Hippocampal formation (tissue), 2 donors: ENCODE results near the gene PABPN1.
"Not testable (repeated sequence)": the region's sequence is repeated elsewhere in the genome, so short reads cannot be mapped to it uniquely, and the experiment has no call there.

ENCODE experiments used
- DNase-seq, 2 donors: peaks; one replicate each; lab custom pipeline; 2025; lab: John Stamatoyannopoulos, UW

PABPN1 gene

DNA sequence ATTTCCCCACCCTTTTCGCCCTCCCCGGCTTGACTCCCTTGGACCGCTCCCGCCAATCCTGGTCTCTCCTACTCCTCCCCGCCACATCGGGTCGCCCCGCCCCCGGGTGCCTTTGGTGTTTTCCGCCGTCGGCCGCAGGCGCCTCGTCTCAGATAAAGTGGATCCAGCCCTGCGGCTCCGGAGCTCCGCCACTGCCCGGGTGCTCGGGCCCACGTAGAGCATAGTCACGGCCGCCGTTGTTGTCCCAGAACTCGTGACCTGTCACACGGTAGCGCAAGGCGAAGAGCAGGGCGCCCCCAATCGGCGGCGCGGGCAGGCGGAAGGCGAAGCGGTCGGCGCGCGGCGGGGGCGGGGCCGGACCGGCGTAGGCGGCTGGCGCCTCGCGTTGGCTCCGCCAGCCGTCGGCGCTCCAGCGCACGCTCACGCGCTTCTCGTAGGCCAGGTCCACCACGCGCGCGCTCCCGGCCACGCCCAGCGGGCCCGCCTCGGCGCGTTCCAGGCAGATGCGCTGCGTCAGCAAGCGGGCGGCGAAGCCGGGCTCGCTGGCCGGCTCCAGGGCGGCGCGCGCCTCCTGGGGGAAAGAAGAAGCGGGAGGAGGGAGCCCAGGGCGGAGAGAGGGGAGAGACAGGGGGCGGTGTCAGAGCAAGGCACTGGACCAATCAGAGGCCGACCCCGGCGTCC, 19.8 kb upstream of the PABPN1 start:
- peak; percentile 97 to 98 for DNase-seq

DNA sequence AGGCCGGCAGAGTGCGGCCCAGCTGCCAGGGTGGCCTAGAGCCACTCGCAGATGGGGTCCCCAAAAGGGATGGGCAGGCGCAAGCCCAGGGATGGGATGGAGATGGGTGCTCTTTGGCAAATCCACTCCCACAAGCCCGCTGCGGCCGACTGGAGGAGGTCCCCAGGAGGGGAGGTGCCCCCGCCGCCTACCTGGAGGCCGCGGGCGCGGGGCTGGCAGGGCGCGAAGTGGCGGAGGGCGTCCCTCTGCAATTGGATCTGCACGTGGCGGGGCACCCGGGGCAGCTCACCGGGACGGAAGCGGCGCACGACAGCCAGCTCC, 19.3 kb upstream of the PABPN1 start:
- no peak for DNase-seq

DNA sequence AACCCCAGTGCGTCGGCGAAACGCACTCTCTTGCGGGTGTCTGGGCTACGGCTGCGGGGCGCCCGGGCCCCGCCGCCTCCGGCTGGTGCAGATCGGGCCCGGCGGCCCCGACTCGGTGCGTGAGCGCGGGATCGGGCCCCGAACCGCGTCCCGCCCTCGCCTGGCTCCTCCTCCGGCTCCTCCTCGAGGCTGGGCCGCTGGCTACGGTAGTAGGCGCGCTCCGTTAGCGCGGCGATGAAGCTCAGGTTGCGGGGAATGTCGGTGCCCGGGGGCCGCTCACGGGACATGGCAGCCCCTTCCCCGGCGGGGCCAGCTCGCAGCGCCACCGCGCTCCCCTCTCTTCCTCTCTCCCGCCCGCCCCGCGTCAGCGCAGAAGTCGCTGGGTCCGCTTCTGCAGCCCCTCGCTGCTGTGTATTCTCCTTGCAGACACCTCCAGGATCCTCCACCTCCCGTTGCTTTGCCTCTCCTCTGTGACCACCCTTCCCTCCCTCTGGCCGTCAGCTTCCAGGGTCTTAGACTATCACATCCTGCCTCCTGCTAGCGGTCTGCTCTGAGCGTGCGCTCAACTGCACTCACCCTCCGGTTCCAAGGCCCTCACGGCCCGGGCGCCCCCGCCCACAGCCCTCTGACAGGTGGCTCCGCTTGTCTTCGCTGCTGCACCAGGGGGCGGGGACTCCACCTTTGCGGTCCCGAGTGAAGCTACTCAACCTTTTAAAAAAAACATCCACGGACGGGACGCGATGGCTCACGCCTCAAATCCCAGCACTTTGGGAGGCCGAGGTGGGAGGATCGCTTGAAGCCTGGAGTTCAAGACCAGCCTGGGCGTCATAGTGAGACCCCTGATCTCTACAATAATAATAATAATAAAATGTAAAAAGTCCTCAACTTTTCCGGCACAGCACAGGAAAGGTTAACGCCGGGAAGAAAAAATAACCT, 18.7 kb upstream of the PABPN1 start, which contains the start of gene PPP1R3E:
Gene PPP1R3E, minus strand, starts transcription at position 570 of the 936 bp plus-strand sequence. Its CDS starts 283 bp downstream, at position 287.
- DNase-seq, result peak; percentile 51 to 75

DNA sequence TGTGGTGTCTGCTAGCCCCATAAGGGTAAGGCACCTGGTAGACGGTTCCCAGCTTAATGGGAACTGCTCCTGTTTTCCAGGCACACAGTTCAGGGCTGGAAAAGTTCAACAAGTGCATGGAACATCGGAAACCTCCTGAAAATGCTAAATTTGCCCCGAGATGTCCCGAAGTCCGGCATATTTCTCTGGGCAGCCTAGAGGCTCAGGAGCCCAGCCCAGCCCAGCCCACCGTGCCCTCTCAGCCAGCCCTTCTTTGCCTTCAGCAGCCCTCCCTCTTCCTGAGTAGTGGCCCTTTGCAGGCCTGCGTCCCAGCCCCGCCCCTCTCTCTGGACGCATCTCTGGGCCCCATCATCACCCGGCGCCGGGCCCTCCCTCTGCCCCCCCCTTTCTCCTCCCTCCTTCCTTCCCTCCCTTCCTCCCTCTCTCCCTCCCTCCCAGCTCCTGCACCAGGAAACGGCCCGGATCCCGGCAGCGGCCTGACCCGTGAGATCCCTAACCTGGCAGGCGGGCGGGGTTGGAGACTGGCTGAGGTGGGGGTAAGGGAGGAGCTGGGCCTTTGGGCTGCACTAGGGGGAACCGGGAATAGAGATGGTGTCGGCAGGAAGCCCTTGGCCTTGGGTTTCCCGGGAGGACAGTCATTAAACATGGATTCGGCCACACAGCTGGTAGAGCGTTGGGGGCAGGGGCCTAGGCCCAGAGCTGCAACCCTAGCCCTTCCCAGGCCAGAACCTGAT, 14.7 kb upstream of the PABPN1 start, which contains the start of gene BCL2L2:
Gene BCL2L2, plus strand, starts transcription at position 422 of the 734 bp plus-strand sequence. CDS start 935 bp downstream, outside the sequence.
- peak; percentile 87 to 90 for DNase-seq

DNA sequence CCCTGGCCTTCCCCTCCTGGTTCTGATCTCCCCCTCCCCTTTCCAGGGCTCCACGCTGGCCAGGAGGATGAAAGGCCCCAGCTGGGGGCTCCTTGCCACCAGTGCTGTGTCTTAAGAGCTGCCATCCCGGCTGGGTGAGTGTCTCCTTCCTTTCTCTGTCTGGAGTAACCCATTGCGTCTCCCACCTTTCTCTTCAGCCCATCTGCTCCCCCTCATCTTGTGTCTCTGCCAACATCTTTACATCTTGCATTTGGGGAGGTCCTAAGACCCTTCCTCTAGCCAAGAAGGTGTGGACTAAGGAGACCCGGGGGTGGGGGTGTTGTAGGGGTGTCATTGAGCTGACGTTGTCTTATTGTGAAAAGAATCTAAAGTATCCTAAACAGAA, 14.1 kb upstream of the PABPN1 start:
- DNase-seq, result no peak

DNA sequence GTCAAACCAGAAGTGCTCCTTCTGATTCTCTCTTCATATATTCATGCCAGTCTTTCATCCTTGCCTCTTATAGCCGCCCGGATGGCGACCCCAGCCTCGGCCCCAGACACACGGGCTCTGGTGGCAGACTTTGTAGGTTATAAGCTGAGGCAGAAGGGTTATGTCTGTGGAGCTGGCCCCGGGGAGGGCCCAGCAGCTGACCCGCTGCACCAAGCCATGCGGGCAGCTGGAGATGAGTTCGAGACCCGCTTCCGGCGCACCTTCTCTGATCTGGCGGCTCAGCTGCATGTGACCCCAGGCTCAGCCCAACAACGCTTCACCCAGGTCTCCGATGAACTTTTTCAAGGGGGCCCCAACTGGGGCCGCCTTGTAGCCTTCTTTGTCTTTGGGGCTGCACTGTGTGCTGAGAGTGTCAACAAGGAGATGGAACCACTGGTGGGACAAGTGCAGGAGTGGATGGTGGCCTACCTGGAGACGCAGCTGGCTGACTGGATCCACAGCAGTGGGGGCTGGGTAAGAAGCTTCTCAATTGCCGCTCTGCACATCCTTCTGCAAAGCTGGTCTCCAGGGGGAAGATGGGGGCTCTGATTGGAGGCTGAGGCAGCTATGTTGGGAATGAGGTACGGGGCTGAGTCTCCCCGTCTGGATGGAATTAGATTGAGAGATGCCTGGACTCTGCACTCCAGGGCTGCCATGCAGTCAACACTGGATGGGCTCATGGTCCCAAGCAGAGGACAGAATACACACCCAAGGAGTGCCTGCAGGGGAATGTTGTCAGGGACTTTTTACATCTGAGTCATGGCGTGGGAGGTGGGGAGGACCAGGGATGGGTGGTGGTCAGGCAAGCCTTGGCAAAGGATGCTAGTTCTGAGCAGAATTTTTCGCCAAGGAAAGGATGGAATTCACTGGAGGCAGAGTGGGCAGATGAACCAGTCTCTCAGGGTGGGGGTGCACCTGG, 13.3 kb upstream of the PABPN1 start:
- no peak for DNase-seq

DNA sequence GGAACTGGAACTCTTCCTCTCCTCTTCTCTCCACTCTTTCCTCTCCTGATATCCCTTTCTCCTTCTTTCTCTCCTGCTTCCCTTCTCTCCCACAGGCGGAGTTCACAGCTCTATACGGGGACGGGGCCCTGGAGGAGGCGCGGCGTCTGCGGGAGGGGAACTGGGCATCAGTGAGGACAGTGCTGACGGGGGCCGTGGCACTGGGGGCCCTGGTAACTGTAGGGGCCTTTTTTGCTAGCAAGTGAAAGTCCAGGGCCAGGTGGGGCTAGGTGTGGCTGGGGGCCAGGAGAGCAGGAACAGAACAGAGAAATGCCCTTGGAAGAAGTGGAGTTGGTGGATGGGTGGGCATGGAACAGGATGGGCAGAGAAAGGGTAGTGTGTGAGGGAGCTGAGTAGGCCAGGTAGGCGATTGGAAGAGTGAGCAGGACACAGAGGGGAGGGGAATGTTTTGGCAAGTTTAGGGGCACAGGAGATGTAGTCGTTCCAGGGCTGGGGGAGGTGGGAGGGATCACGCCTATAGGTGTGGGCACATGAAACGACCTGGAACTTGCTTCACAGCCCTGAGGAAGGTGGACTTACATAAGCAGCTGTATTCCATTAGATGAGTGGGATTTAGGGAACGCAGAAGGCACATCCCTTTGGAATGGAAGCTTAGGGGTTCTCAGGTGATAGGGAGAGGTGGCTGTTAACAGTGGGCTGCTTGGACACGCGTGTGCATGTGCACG, 12.4 kb upstream of the PABPN1 start:
- DNase-seq, result no peak

DNA sequence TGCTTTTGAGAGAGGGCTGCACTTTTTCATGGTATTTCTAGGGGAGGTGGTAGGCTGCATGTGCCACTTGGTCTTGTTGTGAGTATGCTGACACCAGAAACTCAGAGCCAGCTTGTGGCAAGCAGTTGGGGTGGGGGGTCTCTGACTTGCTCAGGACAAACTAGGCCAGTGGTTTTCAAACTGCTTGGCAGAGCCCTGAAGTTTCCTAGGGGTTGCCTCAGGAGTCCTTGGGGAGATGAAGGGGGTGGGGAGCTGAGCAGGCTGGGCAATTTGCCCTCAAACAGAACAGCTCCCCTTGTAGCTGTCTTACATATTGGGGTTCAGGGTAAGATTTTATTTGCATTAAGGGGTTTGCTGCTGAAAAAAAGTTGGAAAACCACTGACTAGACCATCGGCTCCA, 10.7 kb upstream of the PABPN1 start:
- DNase-seq, result no peak

DNA sequence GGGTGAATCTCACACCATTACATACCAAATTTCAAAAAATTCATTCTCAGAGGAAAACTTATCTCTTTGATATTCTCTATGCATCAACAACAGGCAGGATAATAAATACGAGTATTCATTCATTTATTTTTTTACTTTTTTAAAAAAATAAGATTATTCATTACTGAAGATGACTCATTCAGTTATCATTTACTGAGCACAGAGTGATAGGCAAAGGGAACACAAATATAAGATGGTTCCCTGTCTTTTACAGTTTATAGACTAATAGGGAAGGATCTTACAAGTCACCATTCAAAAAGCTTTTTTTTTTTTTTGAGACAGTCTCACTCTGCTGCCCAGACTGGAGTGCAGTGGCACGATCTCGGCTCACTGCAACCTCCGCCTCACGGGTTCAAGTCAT, 5.0 kb upstream of the PABPN1 start:
- DNase-seq, result no peak

DNA sequence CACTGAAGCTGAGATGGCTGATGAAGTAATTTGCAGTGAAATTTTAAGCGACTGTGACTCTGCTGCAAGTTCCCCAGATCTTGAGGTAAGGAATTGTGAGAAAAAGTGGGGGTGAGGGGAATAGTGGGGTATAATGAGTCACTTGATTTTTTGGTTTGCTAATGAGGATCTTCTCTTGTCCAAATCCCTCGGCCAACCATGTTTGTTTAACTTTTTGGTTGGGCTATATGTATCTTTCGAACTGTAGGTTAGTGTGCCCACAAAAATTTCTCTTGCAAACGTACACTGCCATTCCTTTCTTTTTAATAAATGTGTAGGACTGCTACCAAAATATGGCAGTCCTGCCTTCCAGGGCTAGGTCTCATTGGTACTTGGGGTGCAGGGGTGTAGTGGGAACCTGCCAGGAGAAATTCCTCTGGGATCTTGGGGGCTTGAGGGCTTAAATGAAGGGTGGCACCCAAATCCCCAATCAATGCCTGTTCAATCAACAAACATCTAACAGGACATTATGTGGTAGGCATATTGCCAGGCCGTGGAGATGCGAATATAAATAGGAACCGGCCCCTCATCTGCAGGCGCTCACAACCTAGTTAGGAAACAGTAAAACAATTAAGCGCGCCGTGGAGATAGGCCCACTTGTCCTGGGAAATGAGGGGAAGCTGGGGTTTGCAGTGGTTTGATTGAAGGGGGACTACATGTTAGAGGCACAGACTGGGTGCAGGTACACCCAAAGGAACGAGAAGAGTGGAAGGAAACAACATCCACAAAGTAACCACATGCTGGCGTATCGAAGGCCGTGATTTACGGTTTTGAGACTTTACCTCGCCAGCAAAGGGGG, 1.3 kb upstream of the PABPN1 start:
- DNase-seq, result no peak

DNA sequence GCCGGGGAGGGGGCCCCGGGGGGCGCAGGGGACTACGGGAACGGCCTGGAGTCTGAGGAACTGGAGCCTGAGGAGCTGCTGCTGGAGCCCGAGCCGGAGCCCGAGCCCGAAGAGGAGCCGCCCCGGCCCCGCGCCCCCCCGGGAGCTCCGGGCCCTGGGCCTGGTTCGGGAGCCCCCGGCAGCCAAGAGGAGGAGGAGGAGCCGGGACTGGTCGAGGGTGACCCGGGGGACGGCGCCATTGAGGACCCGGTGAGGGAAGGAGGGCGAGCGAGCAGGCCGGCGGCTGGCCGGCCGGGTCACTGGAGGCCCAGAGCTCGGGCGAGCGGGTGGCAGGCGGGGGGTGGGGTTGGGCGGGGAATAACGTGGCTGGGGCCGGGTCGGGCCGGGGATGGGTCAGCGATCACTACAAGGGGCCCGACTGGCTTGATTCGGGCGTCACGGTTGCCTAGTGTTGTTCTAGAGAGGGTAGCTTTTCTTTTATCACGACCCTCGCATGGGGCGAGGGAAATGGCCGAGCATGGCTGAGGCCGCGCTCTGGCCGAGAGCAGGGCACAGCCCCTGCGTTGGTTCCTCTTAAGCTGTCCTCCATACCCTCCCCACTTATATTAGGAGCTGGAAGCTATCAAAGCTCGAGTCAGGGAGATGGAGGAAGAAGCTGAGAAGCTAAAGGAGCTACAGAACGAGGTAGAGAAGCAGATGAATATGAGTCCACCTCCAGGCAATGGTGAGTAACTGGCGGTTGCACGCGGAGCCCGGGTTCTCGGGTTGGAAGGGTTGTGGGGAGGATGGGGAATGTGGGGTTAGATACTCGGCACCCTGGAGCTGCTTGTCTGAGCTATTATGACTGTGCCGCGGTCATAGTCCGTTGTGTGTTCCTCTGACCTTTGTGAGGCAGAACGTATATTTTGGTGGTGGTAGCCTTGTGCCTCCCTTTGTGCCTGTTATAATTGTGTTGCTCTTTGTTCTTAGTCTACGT, 603 bp downstream of the PABPN1 start:
- DNase-seq, result no peak

DNA sequence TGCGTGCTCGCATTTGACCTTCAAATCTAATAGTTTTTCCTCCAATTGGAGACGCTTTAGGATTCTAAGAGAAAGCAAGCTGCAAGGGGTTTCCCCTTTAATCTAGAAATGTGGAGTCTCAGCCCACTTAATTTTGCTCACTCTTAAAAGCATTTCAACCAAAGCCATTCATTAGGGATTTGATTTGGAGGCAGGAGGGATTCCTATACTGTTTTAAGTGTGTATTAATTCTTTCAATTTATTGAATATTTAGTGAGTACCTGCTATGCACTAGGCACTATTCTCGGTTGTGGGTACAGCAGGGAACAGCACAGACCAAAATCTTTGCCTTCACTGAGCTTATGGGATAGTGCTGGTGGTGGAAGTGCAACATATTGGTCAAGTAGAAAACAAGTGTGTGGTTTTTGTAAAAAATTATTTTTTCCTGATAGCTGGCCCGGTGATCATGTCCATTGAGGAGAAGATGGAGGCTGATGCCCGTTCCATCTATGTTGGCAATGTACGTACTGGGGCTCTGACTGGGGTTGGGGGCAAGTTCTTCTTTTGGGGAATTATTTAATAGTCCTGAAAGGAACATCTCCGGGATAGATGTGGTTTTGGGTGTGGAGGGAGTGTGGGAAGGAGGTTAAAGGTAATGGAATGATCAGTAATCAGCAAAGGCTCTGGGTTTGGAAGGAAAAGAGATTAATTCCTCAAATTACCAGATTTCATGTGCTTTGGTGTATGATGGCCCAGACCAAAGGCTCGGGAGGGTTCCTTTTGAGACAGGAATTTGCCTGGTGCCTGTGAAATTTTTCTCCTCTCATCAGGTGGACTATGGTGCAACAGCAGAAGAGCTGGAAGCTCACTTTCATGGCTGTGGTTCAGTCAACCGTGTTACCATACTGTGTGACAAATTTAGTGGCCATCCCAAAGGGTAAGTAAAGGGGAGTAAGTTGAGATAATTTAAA, 1.6 kb downstream of the PABPN1 start:
- DNase-seq, result no peak

DNA sequence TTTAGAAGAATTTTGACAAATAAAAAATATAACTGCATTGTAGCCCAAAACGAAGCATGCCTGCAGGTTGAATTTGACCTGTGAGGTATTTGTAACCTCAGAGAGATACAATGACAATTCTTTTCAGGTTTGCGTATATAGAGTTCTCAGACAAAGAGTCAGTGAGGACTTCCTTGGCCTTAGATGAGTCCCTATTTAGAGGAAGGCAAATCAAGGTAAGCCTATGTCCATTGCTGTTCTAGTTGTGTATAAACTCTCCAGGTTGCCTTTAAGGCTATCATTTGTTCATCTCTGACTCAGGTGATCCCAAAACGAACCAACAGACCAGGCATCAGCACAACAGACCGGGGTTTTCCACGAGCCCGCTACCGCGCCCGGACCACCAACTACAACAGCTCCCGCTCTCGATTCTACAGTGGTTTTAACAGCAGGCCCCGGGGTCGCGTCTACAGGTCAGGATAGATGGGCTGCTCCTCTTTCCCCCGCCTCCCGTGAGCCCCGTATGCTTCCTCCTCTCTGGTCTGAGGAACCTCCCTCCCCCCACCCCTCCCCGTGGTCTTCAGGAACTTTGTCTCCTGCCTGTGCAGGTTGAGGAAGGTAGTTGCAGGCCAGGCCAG, 2.7 kb downstream of the PABPN1 start:
- no peak for DNase-seq

DNA sequence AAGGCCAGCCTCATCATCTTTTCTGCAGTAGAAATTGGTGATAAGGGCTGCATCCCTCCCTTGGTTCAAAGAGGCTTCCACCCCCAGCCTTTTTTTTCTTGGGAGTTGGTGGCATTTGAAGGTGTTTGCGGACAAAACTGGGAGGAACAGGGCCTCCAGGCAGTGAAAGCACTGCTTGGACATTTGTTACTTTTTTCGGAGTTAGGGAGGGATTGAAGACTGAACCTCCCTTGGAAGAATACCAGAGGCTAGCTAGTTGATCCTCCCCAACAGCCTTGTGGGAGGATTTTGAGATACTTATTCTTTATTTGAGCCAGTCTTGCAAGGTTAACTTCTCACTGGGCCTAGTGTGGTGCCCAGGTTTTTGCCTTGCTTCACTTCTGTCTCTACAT, 3.2 kb downstream of the PABPN1 start:
- no peak for DNase-seq

DNA sequence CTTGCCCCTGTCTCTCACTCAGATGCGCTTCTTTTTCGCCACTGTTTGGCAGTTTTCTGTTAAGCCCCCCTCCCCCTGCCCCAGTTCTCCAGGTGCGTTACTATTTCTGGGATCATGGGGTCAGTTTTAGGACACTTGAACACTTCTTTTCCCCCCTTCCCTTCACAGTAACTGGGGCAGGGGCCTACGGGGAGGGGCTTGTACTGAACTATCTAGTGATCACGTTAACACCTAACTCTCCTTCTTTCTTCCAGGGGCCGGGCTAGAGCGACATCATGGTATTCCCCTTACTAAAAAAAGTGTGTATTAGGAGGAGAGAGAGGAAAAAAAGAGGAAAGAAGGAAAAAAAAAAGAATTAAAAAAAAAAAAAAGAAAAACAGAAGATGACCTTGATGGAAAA, 3.7 kb downstream of the PABPN1 start:
- no peak for DNase-seq

DNA sequence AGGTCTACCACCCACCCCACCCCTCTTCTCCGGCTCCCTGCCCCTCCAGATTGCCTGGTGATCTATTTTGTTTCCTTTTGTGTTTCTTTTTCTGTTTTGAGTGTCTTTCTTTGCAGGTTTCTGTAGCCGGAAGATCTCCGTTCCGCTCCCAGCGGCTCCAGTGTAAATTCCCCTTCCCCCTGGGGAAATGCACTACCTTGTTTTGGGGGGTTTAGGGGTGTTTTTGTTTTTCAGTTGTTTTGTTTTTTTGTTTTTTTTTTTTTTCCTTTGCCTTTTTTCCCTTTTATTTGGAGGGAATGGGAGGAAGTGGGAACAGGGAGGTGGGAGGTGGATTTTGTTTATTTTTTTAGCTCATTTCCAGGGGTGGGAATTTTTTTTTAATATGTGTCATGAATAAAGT, 4.5 kb downstream of the PABPN1 start:
- not testable (repeated sequence) for DNase-seq
